22Rv1 (cell line): Measurements from ENCODE around the gene KIAA0825.

ENCODE experiments used
- ZFX ChIP-seq: fragments of 450-650 bp; IDR thresholded peaks from 2 replicates; pipeline ENCODE4 v1.6.1; 2017; ENCODE audit warnings: antibody characterized with exemption, borderline replicate concordance
- TF ChIP-seq, protein P1 (sequence below): fragments of 450-650 bp; IDR thresholded peaks from 2 replicates; pipeline ENCODE4 v1.5.1; 2017; ENCODE audit warnings: mild to moderate bottlenecking

DNA sequence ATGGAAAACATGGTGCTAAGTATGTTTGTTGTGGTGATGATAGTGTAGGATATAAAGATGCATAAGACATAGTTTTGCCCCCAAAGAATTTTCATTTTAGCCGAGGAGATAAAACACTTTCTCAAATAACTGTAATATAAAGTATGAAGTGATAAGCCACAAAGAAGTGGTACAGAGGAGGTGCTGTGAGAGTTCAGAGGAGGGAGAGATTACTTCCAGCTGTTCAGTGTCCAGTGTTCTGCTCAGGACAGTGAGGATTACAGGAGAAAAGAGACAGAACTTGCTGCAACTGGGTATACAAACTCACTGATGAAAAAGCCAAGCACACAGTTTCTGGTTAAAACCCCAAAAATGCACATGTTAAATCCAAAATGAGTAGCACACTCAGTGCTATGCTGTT is 309.3 kb downstream of the KIAA0825 start:
- TF ChIP-seq ZFX: no peak
- TF ChIP-seq, protein P1, sequence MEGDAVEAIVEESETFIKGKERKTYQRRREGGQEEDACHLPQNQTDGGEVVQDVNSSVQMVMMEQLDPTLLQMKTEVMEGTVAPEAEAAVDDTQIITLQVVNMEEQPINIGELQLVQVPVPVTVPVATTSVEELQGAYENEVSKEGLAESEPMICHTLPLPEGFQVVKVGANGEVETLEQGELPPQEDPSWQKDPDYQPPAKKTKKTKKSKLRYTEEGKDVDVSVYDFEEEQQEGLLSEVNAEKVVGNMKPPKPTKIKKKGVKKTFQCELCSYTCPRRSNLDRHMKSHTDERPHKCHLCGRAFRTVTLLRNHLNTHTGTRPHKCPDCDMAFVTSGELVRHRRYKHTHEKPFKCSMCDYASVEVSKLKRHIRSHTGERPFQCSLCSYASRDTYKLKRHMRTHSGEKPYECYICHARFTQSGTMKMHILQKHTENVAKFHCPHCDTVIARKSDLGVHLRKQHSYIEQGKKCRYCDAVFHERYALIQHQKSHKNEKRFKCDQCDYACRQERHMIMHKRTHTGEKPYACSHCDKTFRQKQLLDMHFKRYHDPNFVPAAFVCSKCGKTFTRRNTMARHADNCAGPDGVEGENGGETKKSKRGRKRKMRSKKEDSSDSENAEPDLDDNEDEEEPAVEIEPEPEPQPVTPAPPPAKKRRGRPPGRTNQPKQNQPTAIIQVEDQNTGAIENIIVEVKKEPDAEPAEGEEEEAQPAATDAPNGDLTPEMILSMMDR: no peak
